Keratinocyte (primary cell): Measurements from ENCODE around the gene CLRN3. TPM values are rescaled to one million over a fixed set of nuclear protein-coding genes. Genes with fewer than 3 reads are reported as not detected.

Experiments used
- DNase-seq: peaks from one replicate; pipeline ENCODE4 v3.0.0-alpha.2; 2011; ENCODE audit warnings: low read depth, missing footprints, low spot score
- FAIRE-seq: peaks from 2 replicates; lab custom pipeline; 2011; peaks lifted over from hg19 to GRCh38; lab: Jason Lieb, UNC
- H2AFZ ChIP-seq: 2 replicates; pipeline ENCODE4 v1.6.0; 2012; ENCODE audit warnings: low read length, control low read depth, inconsistent platforms; ENCODE audit not compliant: control insufficient read depth
- H3K27ac ChIP-seq: 2 replicates; pipeline ENCODE4 v1.5.1; 2011; ENCODE audit warnings: low read length; ENCODE audit not compliant: control insufficient read depth, insufficient read depth
- H3K27me3 ChIP-seq: 3 replicates; pipeline ENCODE4 v1.6.0; 2011; ENCODE audit warnings: low read length; ENCODE audit not compliant: control insufficient read depth, insufficient read depth; ENCODE audit errors: extremely low read depth
- H3K36me3 ChIP-seq, 2 experiments: 2 replicates in 1 of 2; 3 replicates in 1 of 2; pipeline ENCODE4 v1.5.1; 2011; ENCODE audit warnings: low read length in 2 of 2, mild to moderate bottlenecking in 1 of 2; ENCODE audit not compliant: control insufficient read depth in 2 of 2, insufficient read depth in 2 of 2; ENCODE audit errors: extremely low read depth in 1 of 2
- H3K4me1 ChIP-seq: 3 replicates; pipeline ENCODE4 v1.5.1; 2011; ENCODE audit warnings: low read length; ENCODE audit not compliant: control insufficient read depth, insufficient read depth; ENCODE audit errors: extremely low read depth
- H3K4me2 ChIP-seq: 3 replicates; pipeline ENCODE4 v1.6.0; 2011; ENCODE audit warnings: low read depth, low read length; ENCODE audit not compliant: control insufficient read depth, insufficient read depth; ENCODE audit errors: extremely low read depth
- H3K4me3 ChIP-seq, 3 experiments: fragments of 200-600 bp in 1 of 3; sonication (generic) in 1 of 3; 2 replicates in 2 of 3; 3 replicates in 1 of 3; pipeline ENCODE4 v1.5.1; 2011 to 2016; ENCODE audit warnings: low read length in 3 of 3, mild to moderate bottlenecking in 3 of 3, control low read depth in 2 of 3, inconsistent platforms in 1 of 3, low read depth in 1 of 3, mixed read lengths in 1 of 3, mixed run types in 1 of 3, moderate library complexity in 1 of 3; ENCODE audit not compliant: control insufficient read depth in 2 of 3, insufficient read depth in 2 of 3; ENCODE audit errors: extremely low read depth in 1 of 3
- H3K79me2 ChIP-seq: 2 replicates; pipeline ENCODE4 v1.6.0; 2012; ENCODE audit warnings: low read length; ENCODE audit not compliant: control insufficient read depth, insufficient read depth
- H3K9ac ChIP-seq: 3 replicates; pipeline ENCODE4 v1.6.0; 2011; ENCODE audit warnings: low read length; ENCODE audit not compliant: control insufficient read depth, insufficient read depth; ENCODE audit errors: extremely low read depth
- H3K9me1 ChIP-seq: 3 replicates; pipeline ENCODE4 v1.6.0; 2011; ENCODE audit warnings: low read length; ENCODE audit not compliant: control insufficient read depth, insufficient read depth; ENCODE audit errors: extremely low read depth
- H3K9me3 ChIP-seq: 2 replicates; pipeline ENCODE4 v1.5.1; 2012; ENCODE audit warnings: low read depth, low read length; ENCODE audit not compliant: control insufficient read depth
- H4K20me1 ChIP-seq: 3 replicates; pipeline ENCODE4 v1.6.0; 2011; ENCODE audit warnings: low read length; ENCODE audit not compliant: control insufficient read depth, insufficient read depth; ENCODE audit errors: extremely low read depth
- EZH2 ChIP-seq: IDR thresholded peaks from one replicate; pipeline ENCODE4 v1.6.1; 2012; ENCODE audit warnings: inconsistent platforms, mild to moderate bottlenecking, low read length, moderate library complexity
- dilution Hi-C: fragments of 300-500 bp; cut with MboI; formaldehyde crosslinking; loops from one replicate; pipeline ENCODE4 v1.7.0; 2020; ENCODE audit warnings: low sequenced_read_pairs; ENCODE audit not compliant: extremely low pct_ligation_motif_present
- polyA plus RNA-seq, 5 experiments: library from polyadenylated mRNA; depleted of rRNA in 3 of 5; stranded (reverse) in 3 of 5; stranded (forward) in 1 of 5; unstranded in 1 of 5; fragments of >200 nt; gene quantifications; 1 replicate in 1 of 5; 2 replicates in 3 of 5; 3 replicates in 1 of 5; pipeline versions ENCODE4 v1.2.1 to v1.2.3, GENCODE V29; 2011 to 2012; ENCODE audit warnings: missing spikeins in 2 of 5, low read depth in 1 of 5, low replicate concordance in 1 of 5
- TF ChIP-seq, protein P1 (sequence below), 3 experiments: IDR thresholded peaks in 1 of 3; conservative IDR thresholded peaks in 1 of 3; optimal IDR thresholded peaks in 1 of 3; 2 replicates in 2 of 3; 3 replicates in 1 of 3; pipeline versions ENCODE3 to v1.5.1; 2011; ENCODE audit warnings: low read length in 3 of 3, mild to moderate bottlenecking in 3 of 3, moderate library complexity in 2 of 3, control low read depth in 1 of 3, inconsistent platforms in 1 of 3; ENCODE audit not compliant: insufficient read depth in 2 of 3; ENCODE audit errors: extremely low read depth in 1 of 3

The CLRN3 gene
- polyA plus RNA-seq, 1 donor (not counting 4 experiments of a cell fraction or from before 2014, with no cell fraction given): not detected

- Histone ChIP-seq H3K9ac (no peak overlapping the region), H3K27ac (no peak overlapping the region), H3K4me1 (no peaks in the 10 kb centered on the region), H3K36me3 (no peaks in the 10 kb centered on the region), H3K4me2 (no peak overlapping the region), H3K4me3 (no peak overlapping the region), H3K9me1 (no peaks in the 10 kb centered on the region), H3K9me3 (peaks cover 2% of the 10 kb centered on the region), H4K20me1 (no peaks in the 10 kb centered on the region), H2AFZ (no peak overlapping the region), H3K27me3 (no peaks in the 10 kb centered on the region), H3K79me2 (no peaks in the 10 kb centered on the region)
- dilution Hi-C loops: no loop called here
- FAIRE-seq: no peak
- peak; percentile 4 for DNase-seq
- TF ChIP-seq, protein P1, sequence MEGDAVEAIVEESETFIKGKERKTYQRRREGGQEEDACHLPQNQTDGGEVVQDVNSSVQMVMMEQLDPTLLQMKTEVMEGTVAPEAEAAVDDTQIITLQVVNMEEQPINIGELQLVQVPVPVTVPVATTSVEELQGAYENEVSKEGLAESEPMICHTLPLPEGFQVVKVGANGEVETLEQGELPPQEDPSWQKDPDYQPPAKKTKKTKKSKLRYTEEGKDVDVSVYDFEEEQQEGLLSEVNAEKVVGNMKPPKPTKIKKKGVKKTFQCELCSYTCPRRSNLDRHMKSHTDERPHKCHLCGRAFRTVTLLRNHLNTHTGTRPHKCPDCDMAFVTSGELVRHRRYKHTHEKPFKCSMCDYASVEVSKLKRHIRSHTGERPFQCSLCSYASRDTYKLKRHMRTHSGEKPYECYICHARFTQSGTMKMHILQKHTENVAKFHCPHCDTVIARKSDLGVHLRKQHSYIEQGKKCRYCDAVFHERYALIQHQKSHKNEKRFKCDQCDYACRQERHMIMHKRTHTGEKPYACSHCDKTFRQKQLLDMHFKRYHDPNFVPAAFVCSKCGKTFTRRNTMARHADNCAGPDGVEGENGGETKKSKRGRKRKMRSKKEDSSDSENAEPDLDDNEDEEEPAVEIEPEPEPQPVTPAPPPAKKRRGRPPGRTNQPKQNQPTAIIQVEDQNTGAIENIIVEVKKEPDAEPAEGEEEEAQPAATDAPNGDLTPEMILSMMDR (optimal IDR thresholded peaks at IDR 0.05 in 1 of 3, IDR thresholded peaks at IDR 0.05 in 1 of 3, conservative IDR thresholded peaks at IDR 0.05 in 1 of 3; ENCODE audit: extremely low read depth in 1 of 3, insufficient read depth in 2 of 3, low read length in 3 of 3): no peak
- no peak for TF ChIP-seq EZH2
Observed at GRCh38 chr10:127863231-127863825, 29.4 kb downstream of the CLRN3 start.

DNA sequence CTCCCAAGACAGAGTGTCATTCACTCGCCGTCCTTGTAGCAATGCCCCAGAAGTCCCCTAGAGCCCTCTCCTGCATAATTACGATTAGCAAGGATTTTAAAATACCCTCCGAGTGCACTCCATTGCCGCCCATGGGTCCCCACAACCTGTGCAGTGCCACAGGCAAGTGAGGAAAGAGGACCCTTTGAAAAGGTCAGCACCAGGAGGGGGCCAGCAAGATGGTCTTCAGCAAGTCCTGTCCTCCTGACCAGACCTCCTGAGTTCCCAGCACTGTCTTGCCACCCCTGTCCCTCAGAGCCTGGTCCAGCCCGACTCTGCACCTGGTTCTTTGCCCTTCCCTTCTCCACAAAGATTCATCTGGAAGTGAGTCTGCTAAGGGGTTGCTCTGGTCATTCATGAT lies 32.1 kb downstream of the CLRN3 start:
- H3K4me3 ChIP-seq: no peak overlapping the region
- no peak overlapping the region for H2AFZ ChIP-seq
- dilution Hi-C loops: no loop called here
- TF ChIP-seq, protein P1 (optimal IDR thresholded peaks at IDR 0.05 in 1 of 3, IDR thresholded peaks at IDR 0.05 in 1 of 3, conservative IDR thresholded peaks at IDR 0.05 in 1 of 3; ENCODE audit: extremely low read depth in 1 of 3, insufficient read depth in 2 of 3, low read length in 3 of 3): no peak
- no peak for TF ChIP-seq EZH2
- H4K20me1 ChIP-seq: no peaks in the 10 kb centered on the region
- H3K79me2 ChIP-seq: no peaks in the 10 kb centered on the region
- peaks cover 2% of the 10 kb centered on the region for H3K9me3 ChIP-seq
- no peak overlapping the region for H3K27ac ChIP-seq
- H3K36me3 ChIP-seq: no peaks in the 10 kb centered on the region
- FAIRE-seq (no peak), DNase-seq (no peak)
- H3K9ac ChIP-seq: no peak overlapping the region
- no peaks in the 10 kb centered on the region for H3K27me3 ChIP-seq
- no peaks in the 10 kb centered on the region for H3K4me1 ChIP-seq
- H3K4me2 ChIP-seq: no peak overlapping the region
- H3K9me1 ChIP-seq: no peaks in the 10 kb centered on the region
